HepG2 (cell line): ENCODE data around the gene NHSL1. TPM values are rescaled to one million over a fixed set of nuclear protein-coding genes. Genes with fewer than 3 reads are reported as not detected.

Experiments used
- ATF7 ChIP-seq, 2 experiments: fragments of 450-650 bp in 1 of 2; sonication (generic) in 1 of 2; formaldehyde crosslinking in 1 of 2; IDR thresholded peaks; 2 replicates each; pipeline versions ENCODE4 v1.4.0 to v1.6.1; 2016 to 2020; ENCODE audit warnings: antibody characterized with exemption in 1 of 2, mild to moderate bottlenecking in 1 of 2, missing genetic modification reagents in 1 of 2
- ATRX ChIP-seq: sonication (generic); formaldehyde crosslinking; IDR thresholded peaks from 2 replicates; pipeline ENCODE4 v1.4.0; 2020; ENCODE audit warnings: missing genetic modification reagents, borderline replicate concordance
- GFI1 ChIP-seq: sonication (generic); formaldehyde crosslinking; IDR thresholded peaks from 2 replicates; pipeline ENCODE4 v1.5.0; 2020; ENCODE audit warnings: missing genetic modification reagents, mild to moderate bottlenecking, borderline replicate concordance
- MAFG ChIP-seq: sonication (generic); formaldehyde crosslinking; IDR thresholded peaks from 2 replicates; pipeline ENCODE4 v1.5.1; 2020; ENCODE audit warnings: mild to moderate bottlenecking, missing genetic modification reagents
- MXI1 ChIP-seq: IDR thresholded peaks from 3 replicates; pipeline ENCODE4 v1.6.1; 2012; ENCODE audit warnings: low read depth, low read length, inconsistent platforms, borderline replicate concordance
- PHF8 ChIP-seq: sonication (generic); formaldehyde crosslinking; IDR thresholded peaks from 2 replicates; pipeline ENCODE4 v1.5.0; 2020; ENCODE audit warnings: missing genetic modification reagents
- SCMH1 ChIP-seq: sonication (generic); formaldehyde crosslinking; IDR thresholded peaks from 2 replicates; pipeline ENCODE4 v1.9.0; 2021; ENCODE audit warnings: missing genetic modification reagents, mild to moderate bottlenecking, borderline replicate concordance
- TBX3 ChIP-seq: fragments of 450-650 bp; IDR thresholded peaks from 2 replicates; pipeline ENCODE4 v1.6.1; 2017; ENCODE audit warnings: antibody characterized with exemption, mild to moderate bottlenecking, inconsistent platforms, borderline replicate concordance
- ZNF274 ChIP-seq: sonication (generic); formaldehyde crosslinking; IDR thresholded peaks from 2 replicates; pipeline ENCODE4 v1.5.1; 2020; ENCODE audit warnings: mild to moderate bottlenecking, missing genetic modification reagents
- ZNF337 ChIP-seq: sonication (generic); formaldehyde crosslinking; IDR thresholded peaks from 2 replicates; pipeline ENCODE4 v1.5.1; 2020; ENCODE audit warnings: missing genetic modification reagents, low read depth, mild to moderate bottlenecking, borderline replicate concordance
- ZNF460 ChIP-seq: sonication (generic); formaldehyde crosslinking; IDR thresholded peaks from 2 replicates; pipeline ENCODE4 v1.5.1; 2020; ENCODE audit warnings: missing genetic modification reagents, mild to moderate bottlenecking, borderline replicate concordance
- ZNF589 ChIP-seq: sonication (generic); formaldehyde crosslinking; conservative IDR thresholded peaks from 2 replicates; pipeline ENCODE4 v1.8.0; 2022; ENCODE audit warnings: mild to moderate bottlenecking, moderate library complexity, missing genetic modification reagents
- ZNF605 ChIP-seq: sonication (generic); formaldehyde crosslinking; IDR thresholded peaks from 2 replicates; pipeline ENCODE4 v1.8.0; 2022; ENCODE audit warnings: mild to moderate bottlenecking, missing genetic modification reagents
- ZNF703 ChIP-seq: sonication (generic); formaldehyde crosslinking; IDR thresholded peaks from 2 replicates; pipeline ENCODE4 v1.5.1; 2020; ENCODE audit warnings: missing genetic modification reagents, mild to moderate bottlenecking, moderate library complexity, borderline replicate concordance
- ZNF777 ChIP-seq: sonication (generic); formaldehyde crosslinking; IDR thresholded peaks from 2 replicates; pipeline ENCODE4 v1.4.0; 2020; ENCODE audit warnings: missing genetic modification reagents
- ZNF792 ChIP-seq: IDR thresholded peaks from 2 replicates; pipeline ENCODE4 v1.6.1; 2016
- ZNF878 ChIP-seq: sonication (generic); formaldehyde crosslinking; IDR thresholded peaks from 2 replicates; pipeline ENCODE4 v1.8.1; 2023; ENCODE audit warnings: mild to moderate bottlenecking, missing genetic modification reagents, moderate library complexity
- polyA plus RNA-seq, 8 experiments: library from polyadenylated mRNA; depleted of rRNA in 3 of 8; stranded (reverse) in 7 of 8; unstranded in 1 of 8; fragments of >200 nt; fragmentation: Illumina TruSeq in 4 of 8; extraction: Trizol in 4 of 8; gene quantifications; 2 replicates each; pipeline versions ENCODE4 v1.2.1 to v1.2.3, GENCODE V29; 2011 to 2016; ENCODE audit warnings: low read depth in 4 of 8, missing spikeins in 1 of 8, mixed read lengths in 1 of 8; ENCODE audit not compliant: insufficient read depth in 1 of 8
- total RNA-seq, 5 experiments: library from RNA; depleted of rRNA; stranded (reverse); fragments of >200 nt; fragmentation: Illumina TruSeq; extraction: Trizol; gene quantifications; 2 replicates each; pipeline ENCODE4 v1.2.3, GENCODE V29; 2016; ENCODE audit warnings: low read depth in 1 of 5
- TF ChIP-seq, protein P1 (sequence below): sonication (generic); formaldehyde crosslinking; IDR thresholded peaks from one replicate; pipeline ENCODE4 v1.5.1; 2020; ENCODE audit warnings: mild to moderate bottlenecking, missing genetic modification reagents; ENCODE audit errors: not compliant biosample characterization

The NHSL1 gene
- total and polyA plus RNA-seq, 2 of the 13 experiments (the other 11 are each of a cell fraction or from before 2014, with no cell fraction given), result 24.9 to 53.6 TPM

DNA sequence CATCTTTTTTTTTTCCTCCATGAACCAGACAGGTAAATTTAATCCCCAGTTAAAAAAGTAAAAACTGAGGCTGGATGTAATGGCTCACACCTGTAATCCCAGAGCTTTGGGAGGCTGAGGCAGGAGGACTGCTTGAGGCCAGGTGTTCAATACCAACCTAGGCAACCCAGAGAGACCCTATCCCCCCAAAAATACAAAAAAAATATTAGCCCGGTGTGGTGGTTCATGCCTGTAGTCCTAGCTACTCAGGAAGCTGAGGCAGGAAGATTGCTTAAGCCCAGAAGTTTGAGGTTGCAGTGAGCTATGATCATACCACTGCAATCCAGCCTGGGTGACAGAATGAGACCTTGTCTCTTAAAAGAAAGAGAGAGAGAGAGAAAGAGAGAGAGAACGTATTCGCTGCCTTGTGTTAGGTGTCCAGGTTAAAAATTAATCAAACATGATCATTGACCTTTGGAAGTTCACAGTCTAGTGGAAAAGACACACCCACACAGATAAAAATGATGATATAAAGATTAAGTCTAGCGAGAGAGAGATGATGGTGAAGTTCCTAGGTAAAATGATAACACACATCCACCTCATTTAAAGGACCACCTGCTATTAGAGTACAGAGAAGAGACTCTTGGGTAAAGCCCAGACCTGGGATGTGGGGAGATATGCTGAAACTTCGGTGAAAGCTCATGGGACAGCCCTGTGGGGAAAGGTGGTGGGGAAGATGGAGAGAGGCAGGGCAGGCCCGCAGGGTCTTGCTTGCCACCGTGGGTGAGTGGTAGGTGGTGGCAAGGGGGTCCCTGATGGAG, 4.8 kb upstream of the NHSL1 start (continued):
- peak; percentile 69 for TF ChIP-seq ATF7 (IDR thresholded peaks at IDR 0.05)
- TF ChIP-seq ATF7 (CRISPR knock-in tag; IDR thresholded peaks at IDR 0.05), result no peak; the same call in 1 of the 2 replicates
- TF ChIP-seq ZNF703 (CRISPR knock-in tag), result peak; percentile 23; the same call in 1 of the 2 replicates
- TF ChIP-seq ZNF878 (CRISPR knock-in tag), result no peak
- TF ChIP-seq ATRX (CRISPR knock-in tag), result no peak
- TF ChIP-seq PHF8, result no peak; the same call in 1 of the 2 replicates
- peak; percentile 86 for TF ChIP-seq ZNF605
- TF ChIP-seq ZNF792 (CRISPR knock-in tag), result peak; percentile 49; the same call in 1 of the 2 replicates
- no peak for TF ChIP-seq MAFG (CRISPR knock-in tag)
- no peak; the same call in 1 of the 2 replicates for TF ChIP-seq ZNF589 (CRISPR knock-in tag)
- peak; percentile 87 for TF ChIP-seq TBX3
- TF ChIP-seq ZNF337 (CRISPR knock-in tag), result no peak
- peak; percentile 80 for TF ChIP-seq GFI1 (CRISPR knock-in tag)
- peak; percentile 38; the same call in 1 of the 2 replicates for TF ChIP-seq ZNF460 (CRISPR knock-in tag)
- no peak for TF ChIP-seq SCMH1 (CRISPR knock-in tag)
- no peak for TF ChIP-seq ZNF274 (CRISPR knock-in tag)
- TF ChIP-seq, protein P1, sequence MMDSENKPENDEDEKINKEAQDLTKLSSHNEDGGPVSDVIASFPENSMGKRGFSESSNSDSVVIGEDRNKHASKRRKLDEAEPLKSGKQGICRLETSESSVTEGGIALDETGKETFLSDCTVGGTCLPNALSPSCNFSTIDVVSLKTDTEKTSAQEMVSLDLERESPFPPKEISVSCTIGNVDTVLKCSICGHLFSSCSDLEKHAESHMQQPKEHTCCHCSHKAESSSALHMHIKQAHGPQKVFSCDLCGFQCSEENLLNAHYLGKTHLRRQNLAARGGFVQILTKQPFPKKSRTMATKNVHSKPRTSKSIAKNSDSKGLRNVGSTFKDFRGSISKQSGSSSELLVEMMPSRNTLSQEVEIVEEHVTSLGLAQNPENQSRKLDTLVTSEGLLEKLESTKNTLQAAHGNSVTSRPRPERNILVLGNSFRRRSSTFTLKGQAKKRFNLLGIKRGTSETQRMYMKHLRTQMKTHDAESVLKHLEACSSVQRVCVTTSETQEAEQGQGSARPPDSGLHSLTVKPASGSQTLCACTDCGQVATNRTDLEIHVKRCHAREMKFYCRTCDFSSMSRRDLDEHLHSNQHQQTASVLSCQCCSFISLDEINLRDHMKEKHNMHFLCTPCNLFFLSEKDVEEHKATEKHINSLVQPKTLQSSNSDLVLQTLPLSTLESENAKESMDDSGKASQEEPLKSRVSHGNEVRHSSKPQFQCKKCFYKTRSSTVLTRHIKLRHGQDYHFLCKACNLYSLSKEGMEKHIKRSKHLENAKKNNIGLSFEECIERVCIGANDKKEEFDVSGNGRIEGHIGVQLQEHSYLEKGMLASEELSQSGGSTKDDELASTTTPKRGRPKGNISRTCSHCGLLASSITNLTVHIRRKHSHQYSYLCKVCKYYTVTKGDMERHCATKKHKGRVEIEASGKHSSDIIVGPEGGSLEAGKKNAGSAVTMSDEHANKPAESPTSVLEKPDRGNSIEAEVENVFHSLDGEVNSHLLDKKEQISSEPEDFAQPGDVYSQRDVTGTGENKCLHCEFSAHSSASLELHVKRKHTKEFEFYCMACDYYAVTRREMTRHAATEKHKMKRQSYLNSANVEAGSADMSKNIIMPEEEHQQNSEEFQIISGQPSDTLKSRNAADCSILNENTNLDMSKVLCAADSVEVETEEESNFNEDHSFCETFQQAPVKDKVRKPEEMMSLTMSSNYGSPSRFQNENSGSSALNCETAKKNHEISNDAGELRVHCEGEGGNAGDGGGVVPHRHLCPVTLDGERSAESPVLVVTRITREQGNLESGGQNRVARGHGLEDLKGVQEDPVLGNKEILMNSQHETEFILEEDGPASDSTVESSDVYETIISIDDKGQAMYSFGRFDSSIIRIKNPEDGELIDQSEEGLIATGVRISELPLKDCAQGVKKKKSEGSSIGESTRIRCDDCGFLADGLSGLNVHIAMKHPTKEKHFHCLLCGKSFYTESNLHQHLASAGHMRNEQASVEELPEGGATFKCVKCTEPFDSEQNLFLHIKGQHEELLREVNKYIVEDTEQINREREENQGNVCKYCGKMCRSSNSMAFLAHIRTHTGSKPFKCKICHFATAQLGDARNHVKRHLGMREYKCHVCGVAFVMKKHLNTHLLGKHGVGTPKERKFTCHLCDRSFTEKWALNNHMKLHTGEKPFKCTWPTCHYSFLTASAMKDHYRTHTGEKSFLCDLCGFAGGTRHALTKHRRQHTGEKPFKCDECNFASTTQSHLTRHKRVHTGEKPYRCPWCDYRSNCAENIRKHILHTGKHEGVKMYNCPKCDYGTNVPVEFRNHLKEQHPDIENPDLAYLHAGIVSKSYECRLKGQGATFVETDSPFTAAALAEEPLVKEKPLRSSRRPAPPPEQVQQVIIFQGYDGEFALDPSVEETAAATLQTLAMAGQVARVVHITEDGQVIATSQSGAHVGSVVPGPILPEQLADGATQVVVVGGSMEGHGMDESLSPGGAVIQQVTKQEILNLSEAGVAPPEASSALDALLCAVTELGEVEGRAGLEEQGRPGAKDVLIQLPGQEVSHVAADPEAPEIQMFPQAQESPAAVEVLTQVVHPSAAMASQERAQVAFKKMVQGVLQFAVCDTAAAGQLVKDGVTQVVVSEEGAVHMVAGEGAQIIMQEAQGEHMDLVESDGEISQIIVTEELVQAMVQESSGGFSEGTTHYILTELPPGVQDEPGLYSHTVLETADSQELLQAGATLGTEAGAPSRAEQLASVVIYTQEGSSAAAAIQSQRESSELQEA (CRISPR knock-in tag), result no peak
- TF ChIP-seq MXI1, result peak; percentile 30; the same call in 1 of the 3 replicates
- TF ChIP-seq ZNF777 (CRISPR knock-in tag), result no peak
